Mucosa of gallbladder (tissue), 1 donor: ENCODE measurements around the gene PRKCB. TPM values are rescaled to one million over a fixed set of nuclear protein-coding genes. Genes with fewer than 3 reads are reported as not detected.

ENCODE experiments used
- DNase-seq: peaks from one replicate; pipeline ENCODE4 v3.0.0-alpha.2; 2020; ENCODE audit warnings: low spot score
- total RNA-seq: library from RNA; stranded (reverse); gene quantifications from one replicate; pipeline ENCODE4 v1.2.1, GENCODE V29; 2021
- donor health status: DM: no; HTN: no; CAD: no.

The PRKCB gene
- total RNA-seq, 1 donor from 2014 or later, result 9.6 TPM

- DNase-seq, result no peak
These were observed 131.0 kb downstream of the PRKCB start for GRCh38 chr16:23966597-23967394.

- no peak for DNase-seq
These were observed 132.0 kb downstream of the PRKCB start for GRCh38 chr16:23967775-23968174.

GRCh38 chr16:23968176-23968575 lies 132.4 kb downstream of the PRKCB start:
- no peak for DNase-seq

GRCh38 chr16:23969468-23970297 lies 133.9 kb downstream of the PRKCB start:
- no peak for DNase-seq

- DNase-seq, result no peak
These were observed 138.4 kb downstream of the PRKCB start for GRCh38 chr16:23974223-23974622.

- DNase-seq, result no peak
These were observed 139.5 kb downstream of the PRKCB start for GRCh38 chr16:23975293-23975692.

GRCh38 chr16:23976091-23976490 lies 140.3 kb downstream of the PRKCB start:
- DNase-seq, result no peak

- no peak for DNase-seq
These were observed 140.7 kb downstream of the PRKCB start for GRCh38 chr16:23976524-23976923.

GRCh38 chr16:23979441-23979840 lies 143.7 kb downstream of the PRKCB start:
- no peak for DNase-seq

- DNase-seq, result no peak
These were observed 144.2 kb downstream of the PRKCB start for GRCh38 chr16:23979982-23980381.

- no peak for DNase-seq
These were observed 145.9 kb downstream of the PRKCB start for GRCh38 chr16:23981429-23982399.

GRCh38 chr16:23986455-23986854 lies 150.7 kb downstream of the PRKCB start:
- DNase-seq, result no peak

GRCh38 chr16:23987443-23987842 lies 151.7 kb downstream of the PRKCB start:
- DNase-seq, result no peak

GRCh38 chr16:23990507-23990906 lies 154.7 kb downstream of the PRKCB start:
- no peak for DNase-seq

- no peak for DNase-seq
These were observed 155.3 kb downstream of the PRKCB start for GRCh38 chr16:23991066-23991465.

- DNase-seq, result no peak
These were observed 158.8 kb downstream of the PRKCB start for GRCh38 chr16:23994615-23995014.

GRCh38 chr16:23996258-23996955 lies 160.6 kb downstream of the PRKCB start:
- DNase-seq, result no peak

GRCh38 chr16:23998771-23999170 lies 163.0 kb downstream of the PRKCB start:
- DNase-seq, result no peak

- no peak for DNase-seq
These were observed 163.9 kb downstream of the PRKCB start for GRCh38 chr16:23999663-24000062.

- no peak for DNase-seq
These were observed 165.9 kb downstream of the PRKCB start for GRCh38 chr16:24001710-24002109.

- DNase-seq, result no peak
These were observed 166.8 kb downstream of the PRKCB start for GRCh38 chr16:24002619-24003018.
